HepG2 (cell line): ENCODE data around the gene AXDND1. TPM values are rescaled to one million over a fixed set of nuclear protein-coding genes. Genes with fewer than 3 reads are reported as not detected.

Experiments
- ATAC-seq: fragments of 200-7000 bp; cut with Tn5 transposase; 3 replicates; pipeline ENCODE4 v1.9.1; 2020; ENCODE audit warnings: mild to moderate bottlenecking, moderate library complexity
- BruUV-seq: library from RNA; stranded (reverse); fragments of 400-500 nt; replicated peaks from 2 replicates; lab custom pipeline; 2021; lab: Mats Ljungman, UMichigan
- CTCF ChIA-PET: fragments of 300-600 bp; formaldehyde crosslinking; extraction: SDS; loops from one replicate; lab custom pipeline; 2021; ENCODE audit warnings: low total read pairs, inconsistent platforms, low intra/inter-chr PET ratio; lab: Yijun Ruan, JAX
- POLR2A ChIA-PET: fragments of 350-600 bp; sonication (Branson Sonifier 250); formaldehyde crosslinking; loops from one replicate; lab custom pipeline; 2020; ENCODE audit warnings: antibody characterized with exemption, inconsistent platforms; lab: Yijun Ruan, JAX
- DNase-seq: peaks from one replicate; pipeline ENCODE4 v3.0.0-alpha.2; 2015; ENCODE audit warnings: low spot score
- FAIRE-seq: peaks from 3 replicates; lab custom pipeline; 2011; peaks lifted over from hg19 to GRCh38; lab: Jason Lieb, UNC
- H2AFZ ChIP-seq: one replicate; pipeline ENCODE4 v1.6.1; 2011; ENCODE audit warnings: low read length, inconsistent platforms
- H3K27ac ChIP-seq: fragments of 300-600 bp; 3 replicates; pipeline ENCODE4 v1.8.0; 2011; ENCODE audit warnings: mixed run types, mild to moderate bottlenecking, mixed read lengths, low read length, inconsistent platforms; ENCODE audit not compliant: insufficient read depth; ENCODE audit errors: extremely low read length
- H3K27me3 ChIP-seq, 2 experiments: fragments of 200-600 bp in 1 of 2; 2 replicates in 1 of 2; 3 replicates in 1 of 2; pipeline versions ENCODE4 v1.6.0 to v1.8.0; 2011; ENCODE audit warnings: low read length in 2 of 2, mild to moderate bottlenecking in 2 of 2, moderate library complexity in 2 of 2, inconsistent platforms in 1 of 2; ENCODE audit not compliant: insufficient read depth in 2 of 2, control insufficient read depth in 1 of 2
- H3K36me3 ChIP-seq, 2 experiments: fragments of 200-600 bp in 1 of 2; replicated peaks in 1 of 2; 2 replicates in 1 of 2; 3 replicates in 1 of 2; pipeline versions ENCODE4 v1.5.1 to v1.8.0; 2011; ENCODE audit warnings: low read length in 2 of 2, inconsistent platforms in 1 of 2; ENCODE audit not compliant: insufficient read depth in 2 of 2, control insufficient read depth in 1 of 2
- H3K4me1 ChIP-seq: 2 replicates; pipeline ENCODE4 v1.5.1; 2012; ENCODE audit warnings: low read length, inconsistent platforms; ENCODE audit not compliant: insufficient read depth
- H3K4me2 ChIP-seq: 2 replicates; pipeline ENCODE4 v1.6.0; 2011; ENCODE audit warnings: low read depth, low read length, inconsistent platforms
- H3K4me3 ChIP-seq, 3 experiments: fragments of 200-600 bp in 1 of 3; sonication (generic), shearing (Covaris generic) in 1 of 3; replicated peaks in 1 of 3; 2 replicates each; pipeline ENCODE4 v1.5.1; 2011 to 2016; ENCODE audit warnings: low read length in 3 of 3, inconsistent platforms in 2 of 3, low read depth in 2 of 3, mild to moderate bottlenecking in 2 of 3, control low read depth in 1 of 3, mixed read lengths in 1 of 3; ENCODE audit not compliant: insufficient read depth in 1 of 3
- H3K79me2 ChIP-seq: one replicate; pipeline ENCODE4 v1.6.1; 2011; ENCODE audit warnings: low read length, inconsistent platforms; ENCODE audit not compliant: insufficient read depth
- H3K9ac ChIP-seq: 2 replicates; pipeline ENCODE4 v1.6.0; 2011; ENCODE audit warnings: mild to moderate bottlenecking, low read depth, low read length, inconsistent platforms; ENCODE audit not compliant: insufficient read depth
- H3K9me3 ChIP-seq: 2 replicates; pipeline ENCODE4 v1.5.1; 2012; ENCODE audit warnings: mild to moderate bottlenecking, low read length
- H4K20me1 ChIP-seq: 2 replicates; pipeline ENCODE4 v1.6.0; 2011; ENCODE audit warnings: inconsistent platforms, mild to moderate bottlenecking, low read length, moderate library complexity; ENCODE audit not compliant: insufficient read depth
- DMAP1 ChIP-seq: IDR thresholded peaks from 2 replicates; pipeline ENCODE4 v1.6.1; 2016
- HOXD1 ChIP-seq: sonication (generic); formaldehyde crosslinking; IDR thresholded peaks from 2 replicates; pipeline ENCODE4 v1.5.0; 2020; ENCODE audit warnings: missing genetic modification reagents
- KMT2B ChIP-seq: IDR thresholded peaks from 2 replicates; pipeline ENCODE4 v1.6.1; 2016; ENCODE audit warnings: missing genetic modification reagents, missing compliant biosample characterization
- MED8 ChIP-seq: sonication (generic); formaldehyde crosslinking; IDR thresholded peaks from 2 replicates; pipeline ENCODE4 v1.8.1; 2023; ENCODE audit warnings: mild to moderate bottlenecking, missing genetic modification reagents; ENCODE audit not compliant: insufficient replicate concordance
- NFE2 ChIP-seq: sonication (generic); formaldehyde crosslinking; IDR thresholded peaks from 2 replicates; pipeline ENCODE4 v1.4.0; 2020; ENCODE audit warnings: missing genetic modification reagents
- PAX8 ChIP-seq: sonication (generic); formaldehyde crosslinking; IDR thresholded peaks from 2 replicates; pipeline ENCODE4 v1.8.0; 2022; ENCODE audit warnings: mild to moderate bottlenecking, missing genetic modification reagents, borderline replicate concordance
- RARA ChIP-seq: IDR thresholded peaks from 2 replicates; pipeline ENCODE4 v1.6.1; 2016; ENCODE audit warnings: missing genetic modification reagents, missing compliant biosample characterization
- RFXANK ChIP-seq: IDR thresholded peaks from 2 replicates; pipeline ENCODE4 v1.6.1; 2016
- ZNF33A ChIP-seq: sonication (generic); formaldehyde crosslinking; IDR thresholded peaks from 2 replicates; pipeline ENCODE4 v1.5.1; 2020; ENCODE audit warnings: missing genetic modification reagents, mild to moderate bottlenecking, moderate library complexity, borderline replicate concordance
- ZNF660 ChIP-seq: sonication (generic); formaldehyde crosslinking; IDR thresholded peaks from 2 replicates; pipeline ENCODE4 v1.5.1; 2020; ENCODE audit warnings: mild to moderate bottlenecking, low read depth, missing genetic modification reagents, borderline replicate concordance
- ZNF883 ChIP-seq: sonication (generic); formaldehyde crosslinking; IDR thresholded peaks from 2 replicates; pipeline ENCODE4 v1.5.1; 2020; ENCODE audit warnings: mild to moderate bottlenecking, missing genetic modification reagents; ENCODE audit errors: not compliant biosample characterization
- WGBS: methylation state at CpG from one replicate; pipeline ENCODE4 v1.1.6; 2017; ENCODE audit warnings: low lambda C conversion rate; 5-methylcytosine and 5-hydroxymethylcytosine counted together
- in situ Hi-C: cut with HindIII; loops from 2 replicates; pipeline ENCODE4 v1.10.0; 2017; ENCODE audit warnings: low pct_unique_long_range_greater_than_20kb; ENCODE audit not compliant: extremely low pct_ligation_motif_present
- intact Hi-C: fragments of 100-400 bp; cut with micrococcal nuclease; formaldehyde crosslinking; loops from one replicate; pipeline ENCODE4 v1.10.0; 2022; ENCODE audit not compliant: unreplicated experiment
- polyA plus RNA-seq, 8 experiments: library from polyadenylated mRNA; depleted of rRNA in 3 of 8; stranded (reverse) in 7 of 8; unstranded in 1 of 8; fragments of >200 nt; fragmentation: Illumina TruSeq in 4 of 8; extraction: Trizol in 4 of 8; gene quantifications; 2 replicates each; pipeline versions ENCODE4 v1.2.1 to v1.2.3, GENCODE V29; 2011 to 2016; ENCODE audit warnings: low read depth in 4 of 8, missing spikeins in 1 of 8, mixed read lengths in 1 of 8; ENCODE audit not compliant: insufficient read depth in 1 of 8
- total RNA-seq, 5 experiments: library from RNA; depleted of rRNA; stranded (reverse); fragments of >200 nt; fragmentation: Illumina TruSeq; extraction: Trizol; gene quantifications; 2 replicates each; pipeline ENCODE4 v1.2.3, GENCODE V29; 2016; ENCODE audit warnings: low read depth in 1 of 5
- TF ChIP-seq, protein P1 (sequence below): IDR thresholded peaks from 2 replicates; pipeline ENCODE4 v1.6.1; 2016
- TF ChIP-seq, protein P2 (sequence below): IDR thresholded peaks from 2 replicates; pipeline ENCODE4 v1.6.1; 2016; ENCODE audit warnings: low read depth
- TF ChIP-seq, protein P3 (sequence below): sonication (generic); formaldehyde crosslinking; IDR thresholded peaks from 2 replicates; pipeline ENCODE4 v1.4.0; 2020; ENCODE audit warnings: missing genetic modification reagents, borderline replicate concordance
- TF ChIP-seq, protein P4 (sequence below): sonication (generic); formaldehyde crosslinking; IDR thresholded peaks from 2 replicates; pipeline ENCODE4 v1.9.0; 2021; ENCODE audit warnings: missing genetic modification reagents, borderline replicate concordance
- TF ChIP-seq, protein P5 (sequence below): fragments of 450-650 bp; IDR thresholded peaks from 2 replicates; pipeline ENCODE4 v1.6.1; 2016

AXDND1 gene
- total and polyA plus RNA-seq, 2 of the 13 experiments (the other 11 are each of a cell fraction or from before 2014, with no cell fraction given): 0.15 to 0.40 TPM

DNA sequence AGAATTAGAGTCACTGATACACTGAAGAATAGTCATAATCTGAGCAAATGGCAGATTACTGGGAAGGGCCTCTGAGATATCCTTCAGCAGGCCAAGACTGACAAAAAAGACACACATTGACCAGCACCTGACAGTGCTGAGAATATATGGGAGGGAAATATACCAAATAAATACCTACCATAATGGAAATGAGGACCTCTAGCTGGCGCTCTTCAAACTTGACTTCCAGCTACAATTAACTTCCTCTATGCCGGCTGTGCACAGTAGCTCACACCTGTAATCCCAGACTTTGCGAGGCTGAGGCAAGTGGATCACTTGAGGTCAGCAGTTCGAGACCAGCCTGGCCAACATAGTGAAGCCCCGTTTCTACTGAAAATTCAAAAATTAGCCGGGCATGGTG is 140.4 kb downstream of the AXDND1 start:
- no peak overlapping the region for H3K27ac ChIP-seq
- H3K79me2 ChIP-seq: no peaks in the 10 kb centered on the region
- intact Hi-C loops (no loop called here), in situ Hi-C loops (no loop called here)
- DNase-seq (no peak), ATAC-seq (no peak), FAIRE-seq (no peak)
- H3K27me3 ChIP-seq: no peaks in the 10 kb centered on the region
- H2AFZ ChIP-seq: no peak overlapping the region
- H4K20me1 ChIP-seq: no peaks in the 10 kb centered on the region
- no peaks in the 10 kb centered on the region for H3K4me1 ChIP-seq
- no peaks in the 10 kb centered on the region for H3K36me3 ChIP-seq
- ChIA-PET CTCF (no interaction called here), POLR2A (no interaction called here)
- H3K4me2 ChIP-seq: no peak overlapping the region
- 33% methylated on average over 3 of the region's 6 CpGs for WGBS
- no TSS peak for BruUV-seq
- H3K9ac ChIP-seq: no peak overlapping the region
- no peaks in the 10 kb centered on the region for H3K9me3 ChIP-seq
- no peak overlapping the region for H3K4me3 ChIP-seq
- TF ChIP-seq PAX8 (CRISPR knock-in tag) (no peak), KMT2B (CRISPR knock-in tag) (no peak), HOXD1 (CRISPR knock-in tag) (no peak), ZNF33A (CRISPR knock-in tag) (no peak), MED8 (CRISPR knock-in tag) (no peak), RFXANK (CRISPR knock-in tag) (no peak), ZNF883 (CRISPR knock-in tag) (no peak), RARA (CRISPR knock-in tag) (no peak), DMAP1 (CRISPR knock-in tag) (no peak), ZNF660 (CRISPR knock-in tag) (no peak), NFE2 (no peak)
- TF ChIP-seq, protein P1, sequence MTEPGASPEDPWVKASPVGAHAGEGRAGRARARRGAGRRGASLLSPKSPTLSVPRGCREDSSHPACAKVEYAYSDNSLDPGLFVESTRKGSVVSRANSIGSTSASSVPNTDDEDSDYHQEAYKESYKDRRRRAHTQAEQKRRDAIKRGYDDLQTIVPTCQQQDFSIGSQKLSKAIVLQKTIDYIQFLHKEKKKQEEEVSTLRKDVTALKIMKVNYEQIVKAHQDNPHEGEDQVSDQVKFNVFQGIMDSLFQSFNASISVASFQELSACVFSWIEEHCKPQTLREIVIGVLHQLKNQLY (CRISPR knock-in tag): no peak
- TF ChIP-seq, protein P2, sequence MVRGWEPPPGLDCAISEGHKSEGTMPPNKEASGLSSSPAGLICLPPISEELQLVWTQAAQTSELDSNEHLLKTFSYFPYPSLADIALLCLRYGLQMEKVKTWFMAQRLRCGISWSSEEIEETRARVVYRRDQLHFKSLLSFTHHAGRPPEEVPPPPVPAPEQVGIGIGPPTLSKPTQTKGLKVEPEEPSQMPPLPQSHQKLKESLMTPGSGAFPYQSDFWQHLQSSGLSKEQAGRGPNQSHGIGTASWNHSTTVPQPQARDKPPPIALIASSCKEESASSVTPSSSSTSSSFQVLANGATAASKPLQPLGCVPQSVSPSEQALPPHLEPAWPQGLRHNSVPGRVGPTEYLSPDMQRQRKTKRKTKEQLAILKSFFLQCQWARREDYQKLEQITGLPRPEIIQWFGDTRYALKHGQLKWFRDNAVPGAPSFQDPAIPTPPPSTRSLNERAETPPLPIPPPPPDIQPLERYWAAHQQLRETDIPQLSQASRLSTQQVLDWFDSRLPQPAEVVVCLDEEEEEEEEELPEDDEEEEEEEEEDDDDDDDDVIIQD (CRISPR knock-in tag): no peak
- TF ChIP-seq, protein P3, sequence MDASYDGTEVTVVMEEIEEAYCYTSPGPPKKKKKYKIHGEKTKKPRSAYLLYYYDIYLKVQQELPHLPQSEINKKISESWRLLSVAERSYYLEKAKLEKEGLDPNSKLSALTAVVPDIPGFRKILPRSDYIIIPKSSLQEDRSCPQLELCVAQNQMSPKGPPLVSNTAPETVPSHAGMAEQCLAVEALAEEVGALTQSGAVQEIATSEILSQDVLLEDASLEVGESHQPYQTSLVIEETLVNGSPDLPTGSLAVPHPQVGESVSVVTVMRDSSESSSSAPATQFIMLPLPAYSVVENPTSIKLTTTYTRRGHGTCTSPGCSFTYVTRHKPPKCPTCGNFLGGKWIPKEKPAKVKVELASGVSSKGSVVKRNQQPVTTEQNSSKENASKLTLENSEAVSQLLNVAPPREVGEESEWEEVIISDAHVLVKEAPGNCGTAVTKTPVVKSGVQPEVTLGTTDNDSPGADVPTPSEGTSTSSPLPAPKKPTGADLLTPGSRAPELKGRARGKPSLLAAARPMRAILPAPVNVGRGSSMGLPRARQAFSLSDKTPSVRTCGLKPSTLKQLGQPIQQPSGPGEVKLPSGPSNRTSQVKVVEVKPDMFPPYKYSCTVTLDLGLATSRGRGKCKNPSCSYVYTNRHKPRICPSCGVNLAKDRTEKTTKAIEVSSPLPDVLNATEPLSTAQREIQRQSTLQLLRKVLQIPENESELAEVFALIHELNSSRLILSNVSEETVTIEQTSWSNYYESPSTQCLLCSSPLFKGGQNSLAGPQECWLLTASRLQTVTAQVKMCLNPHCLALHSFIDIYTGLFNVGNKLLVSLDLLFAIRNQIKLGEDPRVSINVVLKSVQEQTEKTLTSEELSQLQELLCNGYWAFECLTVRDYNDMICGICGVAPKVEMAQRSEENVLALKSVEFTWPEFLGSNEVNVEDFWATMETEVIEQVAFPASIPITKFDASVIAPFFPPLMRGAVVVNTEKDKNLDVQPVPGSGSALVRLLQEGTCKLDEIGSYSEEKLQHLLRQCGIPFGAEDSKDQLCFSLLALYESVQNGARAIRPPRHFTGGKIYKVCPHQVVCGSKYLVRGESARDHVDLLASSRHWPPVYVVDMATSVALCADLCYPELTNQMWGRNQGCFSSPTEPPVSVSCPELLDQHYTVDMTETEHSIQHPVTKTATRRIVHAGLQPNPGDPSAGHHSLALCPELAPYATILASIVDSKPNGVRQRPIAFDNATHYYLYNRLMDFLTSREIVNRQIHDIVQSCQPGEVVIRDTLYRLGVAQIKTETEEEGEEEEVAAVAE (CRISPR knock-in tag): no peak
- TF ChIP-seq, protein P4, sequence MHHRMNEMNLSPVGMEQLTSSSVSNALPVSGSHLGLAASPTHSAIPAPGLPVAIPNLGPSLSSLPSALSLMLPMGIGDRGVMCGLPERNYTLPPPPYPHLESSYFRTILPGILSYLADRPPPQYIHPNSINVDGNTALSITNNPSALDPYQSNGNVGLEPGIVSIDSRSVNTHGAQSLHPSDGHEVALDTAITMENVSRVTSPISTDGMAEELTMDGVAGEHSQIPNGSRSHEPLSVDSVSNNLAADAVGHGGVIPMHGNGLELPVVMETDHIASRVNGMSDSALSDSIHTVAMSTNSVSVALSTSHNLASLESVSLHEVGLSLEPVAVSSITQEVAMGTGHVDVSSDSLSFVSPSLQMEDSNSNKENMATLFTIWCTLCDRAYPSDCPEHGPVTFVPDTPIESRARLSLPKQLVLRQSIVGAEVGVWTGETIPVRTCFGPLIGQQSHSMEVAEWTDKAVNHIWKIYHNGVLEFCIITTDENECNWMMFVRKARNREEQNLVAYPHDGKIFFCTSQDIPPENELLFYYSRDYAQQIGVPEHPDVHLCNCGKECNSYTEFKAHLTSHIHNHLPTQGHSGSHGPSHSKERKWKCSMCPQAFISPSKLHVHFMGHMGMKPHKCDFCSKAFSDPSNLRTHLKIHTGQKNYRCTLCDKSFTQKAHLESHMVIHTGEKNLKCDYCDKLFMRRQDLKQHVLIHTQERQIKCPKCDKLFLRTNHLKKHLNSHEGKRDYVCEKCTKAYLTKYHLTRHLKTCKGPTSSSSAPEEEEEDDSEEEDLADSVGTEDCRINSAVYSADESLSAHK (CRISPR knock-in tag): no peak
- TF ChIP-seq, protein P5, sequence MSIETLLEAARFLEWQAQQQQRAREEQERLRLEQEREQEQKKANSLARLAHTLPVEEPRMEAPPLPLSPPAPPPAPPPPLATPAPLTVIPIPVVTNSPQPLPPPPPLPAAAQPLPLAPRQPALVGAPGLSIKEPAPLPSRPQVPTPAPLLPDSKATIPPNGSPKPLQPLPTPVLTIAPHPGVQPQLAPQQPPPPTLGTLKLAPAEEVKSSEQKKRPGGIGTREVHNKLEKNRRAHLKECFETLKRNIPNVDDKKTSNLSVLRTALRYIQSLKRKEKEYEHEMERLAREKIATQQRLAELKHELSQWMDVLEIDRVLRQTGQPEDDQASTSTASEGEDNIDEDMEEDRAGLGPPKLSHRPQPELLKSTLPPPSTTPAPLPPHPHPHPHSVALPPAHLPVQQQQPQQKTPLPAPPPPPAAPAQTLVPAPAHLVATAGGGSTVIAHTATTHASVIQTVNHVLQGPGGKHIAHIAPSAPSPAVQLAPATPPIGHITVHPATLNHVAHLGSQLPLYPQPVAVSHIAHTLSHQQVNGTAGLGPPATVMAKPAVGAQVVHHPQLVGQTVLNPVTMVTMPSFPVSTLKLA: no peak
